HG02759 (cell line): ENCODE data around the gene CCSER2.

ENCODE experiments used
- ATAC-seq: cut with Tn5 transposase; IDR thresholded peaks from one replicate; pipeline ENCODE4 v1.9.1; 2021; ENCODE audit warnings: mild to moderate bottlenecking, moderate library complexity; ENCODE audit not compliant: unreplicated experiment

Gene CCSER2

GRCh38 chr10:84541289-84541637 is 212.9 kb downstream of the CCSER2 start:
- no peak for ATAC-seq

- ATAC-seq: no peak
These were observed 214.4 kb downstream of the CCSER2 start for GRCh38 chr10:84542522-84543490.

- no peak for ATAC-seq
These were observed 215.6 kb downstream of the CCSER2 start for GRCh38 chr10:84543948-84544347.

- no peak for ATAC-seq
These were observed 217.3 kb downstream of the CCSER2 start for GRCh38 chr10:84545651-84546050.

- no peak for ATAC-seq
These were observed 218.2 kb downstream of the CCSER2 start for GRCh38 chr10:84546609-84547008.

GRCh38 chr10:84547616-84548015 is 219.2 kb downstream of the CCSER2 start:
- ATAC-seq: no peak

- ATAC-seq: no peak
These were observed 220.5 kb downstream of the CCSER2 start for GRCh38 chr10:84548869-84549268.

GRCh38 chr10:84549368-84550165 is 221.2 kb downstream of the CCSER2 start:
- no peak for ATAC-seq

GRCh38 chr10:84550756-84551436 is 222.5 kb downstream of the CCSER2 start:
- no peak for ATAC-seq

- no peak for ATAC-seq
These were observed 223.2 kb downstream of the CCSER2 start for GRCh38 chr10:84551437-84552120.

- ATAC-seq: no peak
These were observed 224.1 kb downstream of the CCSER2 start for GRCh38 chr10:84552478-84552877.

- no peak for ATAC-seq
These were observed 234.2 kb downstream of the CCSER2 start for GRCh38 chr10:84562592-84562991.

GRCh38 chr10:84563355-84563754 is 235.0 kb downstream of the CCSER2 start:
- ATAC-seq: peak; percentile 92

- ATAC-seq: peak; percentile 57
These were observed 235.5 kb downstream of the CCSER2 start for GRCh38 chr10:84563868-84564267.

GRCh38 chr10:84565881-84566582 is 237.6 kb downstream of the CCSER2 start:
- no peak for ATAC-seq

- no peak for ATAC-seq
These were observed 238.7 kb downstream of the CCSER2 start for GRCh38 chr10:84567133-84567532.
